HFF-Myc (cell line): ENCODE results near the gene DENND5B.
"Not testable (repeated sequence)": the region's sequence is repeated elsewhere in the genome, so short reads cannot be mapped to it uniquely, and the experiment has no call there.

Experiments
- DNase-seq: peaks from one replicate; pipeline ENCODE4 v3.0.0-alpha.2; 2011; ENCODE audit warnings: low read depth; ENCODE audit errors: extremely low read depth
- H3K4me3 ChIP-seq: replicated peaks from 2 replicates; pipeline ENCODE4 v1.5.1; 2011; ENCODE audit warnings: low read depth, mild to moderate bottlenecking, control low read depth, low read length
- TF ChIP-seq, protein P1 (sequence below): IDR thresholded peaks from 2 replicates; pipeline ENCODE4 v1.5.1; 2012; ENCODE audit warnings: mild to moderate bottlenecking, low read depth, low read length, control low read depth; ENCODE audit errors: missing control alignments

DENND5B gene

GRCh38 chr12:31570880-31571279, 20.1 kb downstream of the DENND5B start:
- no peak overlapping the region for H3K4me3 ChIP-seq
- TF ChIP-seq, protein P1, sequence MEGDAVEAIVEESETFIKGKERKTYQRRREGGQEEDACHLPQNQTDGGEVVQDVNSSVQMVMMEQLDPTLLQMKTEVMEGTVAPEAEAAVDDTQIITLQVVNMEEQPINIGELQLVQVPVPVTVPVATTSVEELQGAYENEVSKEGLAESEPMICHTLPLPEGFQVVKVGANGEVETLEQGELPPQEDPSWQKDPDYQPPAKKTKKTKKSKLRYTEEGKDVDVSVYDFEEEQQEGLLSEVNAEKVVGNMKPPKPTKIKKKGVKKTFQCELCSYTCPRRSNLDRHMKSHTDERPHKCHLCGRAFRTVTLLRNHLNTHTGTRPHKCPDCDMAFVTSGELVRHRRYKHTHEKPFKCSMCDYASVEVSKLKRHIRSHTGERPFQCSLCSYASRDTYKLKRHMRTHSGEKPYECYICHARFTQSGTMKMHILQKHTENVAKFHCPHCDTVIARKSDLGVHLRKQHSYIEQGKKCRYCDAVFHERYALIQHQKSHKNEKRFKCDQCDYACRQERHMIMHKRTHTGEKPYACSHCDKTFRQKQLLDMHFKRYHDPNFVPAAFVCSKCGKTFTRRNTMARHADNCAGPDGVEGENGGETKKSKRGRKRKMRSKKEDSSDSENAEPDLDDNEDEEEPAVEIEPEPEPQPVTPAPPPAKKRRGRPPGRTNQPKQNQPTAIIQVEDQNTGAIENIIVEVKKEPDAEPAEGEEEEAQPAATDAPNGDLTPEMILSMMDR: no peak
- DNase-seq: no peak

GRCh38 chr12:31569517-31569916, 21.4 kb downstream of the DENND5B start:
- not testable (repeated sequence) for DNase-seq, H3K4me3 ChIP-seq

- no peak for DNase-seq
- TF ChIP-seq, protein P1: no peak
- H3K4me3 ChIP-seq: no peak overlapping the region
These were observed 22.4 kb downstream of the DENND5B start for GRCh38 chr12:31568498-31568897.

DNA sequence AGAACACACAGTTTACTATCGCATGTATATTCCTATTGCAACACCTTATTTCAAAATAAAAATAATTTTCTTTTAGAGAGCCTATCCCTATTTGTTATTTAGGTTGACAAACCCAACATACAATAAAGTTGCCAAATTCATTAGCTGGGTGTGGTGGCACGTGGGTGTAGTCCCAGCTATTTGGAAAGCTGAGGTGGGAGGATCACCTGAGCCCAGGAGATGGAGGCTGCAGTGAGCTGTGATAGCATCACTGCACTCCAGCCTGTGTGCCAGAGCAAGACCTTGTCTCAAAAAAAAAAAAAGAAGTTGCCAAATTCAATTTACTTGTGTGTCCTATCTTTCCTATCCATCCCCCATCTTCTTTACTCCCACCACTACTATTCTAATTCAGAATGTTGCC, 23.9 kb downstream of the DENND5B start:
- TF ChIP-seq, protein P1: no peak
- no peak overlapping the region for H3K4me3 ChIP-seq
- no peak for DNase-seq

- H3K4me3 ChIP-seq: no peak overlapping the region
- TF ChIP-seq, protein P1: no peak
- no peak for DNase-seq
These were observed 24.4 kb downstream of the DENND5B start for GRCh38 chr12:31566547-31566946.

DNA sequence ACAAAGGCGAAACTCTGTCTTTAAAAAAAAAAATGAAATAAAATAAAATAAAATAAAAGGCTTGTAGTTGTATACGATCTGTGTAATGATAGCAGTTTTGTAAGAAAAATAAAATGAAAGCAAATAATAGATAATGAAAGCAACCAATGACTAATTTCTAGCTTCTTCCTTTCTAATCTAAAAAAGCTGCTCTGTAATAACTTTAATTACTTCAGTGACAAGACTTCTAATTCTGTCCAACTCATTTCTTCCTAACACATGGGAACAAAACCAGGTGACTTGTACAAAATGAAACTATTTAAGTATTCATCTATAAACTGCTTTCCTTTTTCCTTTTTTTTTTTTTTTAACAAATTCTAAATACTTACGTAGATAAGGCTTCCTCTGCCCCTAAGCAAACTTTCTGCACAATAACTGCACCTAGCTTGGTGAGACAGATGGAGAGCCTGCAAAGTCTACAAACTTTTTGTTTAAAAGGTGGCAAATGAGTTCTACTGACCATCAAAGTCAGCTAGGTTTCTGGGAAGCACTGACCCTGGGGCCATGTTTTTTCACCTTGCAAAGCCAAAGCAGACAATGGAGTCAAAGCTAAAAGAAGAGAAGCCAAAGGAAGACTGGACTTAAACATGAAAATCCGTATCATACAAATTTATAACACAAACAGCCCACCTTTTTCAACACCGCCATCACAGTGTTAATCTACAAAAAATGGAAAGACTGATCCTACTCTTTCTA, 28.2 kb downstream of the DENND5B start:
- no peak for DNase-seq
- no peak overlapping the region for H3K4me3 ChIP-seq
- TF ChIP-seq, protein P1: no peak

- H3K4me3 ChIP-seq: no peak overlapping the region
- TF ChIP-seq, protein P1: no peak
- no peak for DNase-seq
These were observed 30.4 kb downstream of the DENND5B start for GRCh38 chr12:31560516-31560915.
